Mononuclear cell (primary cell): ENCODE results near the gene KRTAP5-8. TPM values are rescaled to one million over a fixed set of nuclear protein-coding genes. Genes with fewer than 3 reads are reported as not detected.
"Not testable (repeated sequence)": the region's sequence is repeated elsewhere in the genome, so short reads cannot be mapped to it uniquely, and the experiment has no call there.

Experiments
- H3K27me3 ChIP-seq: 2 replicates; pipeline ENCODE4 v1.6.0; 2011; ENCODE audit warnings: low read length, control low read depth; ENCODE audit not compliant: insufficient read depth
- H3K4me1 ChIP-seq: 2 replicates; pipeline ENCODE4 v1.5.1; 2011; ENCODE audit warnings: mild to moderate bottlenecking, low read length, control low read depth; ENCODE audit not compliant: insufficient read depth
- H3K4me3 ChIP-seq: 2 replicates; pipeline ENCODE4 v1.5.1; 2011; ENCODE audit warnings: mild to moderate bottlenecking, low read length, moderate library complexity
- H3K9me3 ChIP-seq: 2 replicates; pipeline ENCODE4 v1.5.1; 2011; ENCODE audit warnings: low read depth, mild to moderate bottlenecking, control low read depth, low read length
- total RNA-seq: library from RNA; depleted of rRNA; stranded (reverse); fragments of >200 nt; gene quantifications from one replicate; pipeline ENCODE4 v1.2.3, GENCODE V29; 2012

KRTAP5-8 gene
- total RNA-seq, 1 donor: not detected

DNA sequence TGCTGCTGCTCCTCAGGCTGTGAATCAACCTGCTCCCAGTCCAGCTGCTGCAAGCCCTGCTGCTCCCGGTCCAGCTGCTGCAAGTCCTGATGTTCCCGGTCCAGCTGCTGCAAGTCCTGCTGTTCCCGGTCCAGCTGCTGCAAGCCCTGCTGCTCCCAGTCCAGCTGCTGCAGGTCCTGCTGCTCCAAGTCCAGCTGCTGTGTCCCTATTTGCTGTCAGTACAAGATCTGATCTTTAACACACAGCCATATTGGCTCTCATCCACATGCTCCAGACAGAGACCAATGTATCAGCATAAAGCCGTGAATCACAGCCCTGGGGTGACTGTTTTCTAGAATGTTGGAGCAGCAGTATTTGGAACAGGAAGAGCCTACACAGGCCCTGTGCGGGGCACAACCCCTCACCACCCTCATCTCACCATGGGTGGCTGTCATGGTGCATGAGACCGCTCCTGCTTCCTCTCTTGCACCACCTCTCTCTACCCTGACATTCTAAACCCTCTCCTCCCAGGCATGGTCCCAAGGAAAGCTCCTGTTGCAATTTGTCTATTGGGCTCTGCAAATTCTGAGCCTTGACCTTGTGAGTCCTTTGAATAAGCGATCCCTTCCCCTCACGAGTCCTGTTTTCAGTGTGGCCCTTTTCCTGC, 31.0 kb downstream of the KRTAP5-8 start:
- Histone ChIP-seq H3K4me3 (no peak overlapping the region), H3K4me1 (no peaks in the 10 kb centered on the region), H3K9me3 (no peaks in the 10 kb centered on the region), H3K27me3 (no peaks in the 10 kb centered on the region)

DNA sequence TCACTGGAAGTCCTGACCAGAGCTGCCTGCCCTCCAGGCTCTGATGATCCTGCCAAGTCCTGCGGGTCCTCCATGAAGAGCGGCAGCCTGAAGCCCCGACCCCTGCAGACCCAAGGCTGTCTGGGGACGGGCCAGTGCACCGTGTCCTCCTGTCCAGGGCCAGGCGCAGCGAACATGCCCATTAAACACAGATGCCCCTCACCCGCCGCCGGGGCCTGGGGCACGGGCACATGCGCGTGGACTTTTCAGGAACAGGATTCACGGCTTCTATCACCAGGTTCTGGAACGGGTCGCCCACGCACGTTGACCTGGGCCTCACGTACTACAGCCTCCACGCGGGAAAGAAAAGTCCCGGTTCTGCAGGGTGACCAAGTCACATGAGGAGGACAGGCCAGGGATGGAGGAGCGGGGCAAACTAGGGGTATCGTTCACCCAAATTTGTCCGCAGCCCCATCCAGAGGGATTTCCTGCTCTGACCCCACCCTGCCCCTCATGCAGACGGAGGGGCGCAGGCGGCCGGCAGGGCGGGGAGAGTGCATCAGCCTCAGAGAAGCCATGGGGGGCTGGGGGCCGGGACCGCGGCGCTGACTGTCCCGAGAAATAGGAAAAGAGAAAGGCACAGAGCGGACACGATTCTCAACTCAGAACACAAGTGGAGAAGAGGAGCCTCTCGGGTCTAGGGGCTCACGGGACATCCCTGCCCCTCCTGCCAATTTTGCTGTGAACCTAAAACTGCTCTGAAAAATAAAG, 33.5 kb downstream of the KRTAP5-8 start:
- H3K27me3 ChIP-seq, H3K4me3 ChIP-seq, H3K9me3 ChIP-seq, H3K4me1 ChIP-seq: not testable (repeated sequence)

GRCh38 chr11:71572811-71573210, 35.0 kb downstream of the KRTAP5-8 start:
- no peaks in the 10 kb centered on the region for H3K27me3 ChIP-seq
- H3K9me3 ChIP-seq: no peaks in the 10 kb centered on the region
- H3K4me3 ChIP-seq: no peak overlapping the region
- no peaks in the 10 kb centered on the region for H3K4me1 ChIP-seq

GRCh38 chr11:71574418-71574817, 36.6 kb downstream of the KRTAP5-8 start:
- Histone ChIP-seq H3K4me3 (no peak overlapping the region), H3K4me1 (no peaks in the 10 kb centered on the region), H3K9me3 (no peaks in the 10 kb centered on the region), H3K27me3 (no peaks in the 10 kb centered on the region)

DNA sequence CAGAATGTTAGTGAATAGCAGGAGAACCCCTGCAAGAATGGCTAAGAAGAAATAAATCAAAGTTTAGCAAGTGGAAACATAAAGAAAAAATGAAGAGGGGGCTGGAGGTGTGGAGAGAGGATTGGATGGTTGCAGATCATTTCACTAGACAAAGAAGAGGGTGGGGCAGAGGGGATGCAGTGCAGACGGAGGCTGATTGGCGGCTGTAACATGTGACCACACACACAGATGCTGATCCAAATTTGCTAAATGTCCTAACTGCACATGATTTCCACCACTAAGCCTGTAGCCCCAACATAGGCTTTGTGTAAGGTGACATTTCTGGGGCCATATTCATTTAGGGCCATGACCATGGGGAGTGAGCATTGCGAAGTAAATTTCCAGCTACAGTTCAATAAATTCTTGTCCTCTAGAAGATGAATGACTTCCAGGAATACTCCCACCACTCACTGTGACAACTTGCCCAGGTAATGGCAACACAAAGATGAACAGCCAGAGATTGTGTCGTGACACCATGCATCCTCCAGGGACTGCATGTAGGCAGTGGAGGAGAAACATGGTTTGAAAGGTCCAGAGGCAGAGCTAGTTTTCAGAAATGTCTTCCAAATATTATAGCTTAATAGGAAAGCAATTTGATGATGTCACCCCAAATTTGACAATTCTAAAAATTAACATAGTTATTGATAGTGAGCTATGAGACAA, 38.0 kb downstream of the KRTAP5-8 start:
- H3K27me3 ChIP-seq: no peaks in the 10 kb centered on the region
- no peaks in the 10 kb centered on the region for H3K4me1 ChIP-seq
- no peak overlapping the region for H3K4me3 ChIP-seq
- no peaks in the 10 kb centered on the region for H3K9me3 ChIP-seq

DNA sequence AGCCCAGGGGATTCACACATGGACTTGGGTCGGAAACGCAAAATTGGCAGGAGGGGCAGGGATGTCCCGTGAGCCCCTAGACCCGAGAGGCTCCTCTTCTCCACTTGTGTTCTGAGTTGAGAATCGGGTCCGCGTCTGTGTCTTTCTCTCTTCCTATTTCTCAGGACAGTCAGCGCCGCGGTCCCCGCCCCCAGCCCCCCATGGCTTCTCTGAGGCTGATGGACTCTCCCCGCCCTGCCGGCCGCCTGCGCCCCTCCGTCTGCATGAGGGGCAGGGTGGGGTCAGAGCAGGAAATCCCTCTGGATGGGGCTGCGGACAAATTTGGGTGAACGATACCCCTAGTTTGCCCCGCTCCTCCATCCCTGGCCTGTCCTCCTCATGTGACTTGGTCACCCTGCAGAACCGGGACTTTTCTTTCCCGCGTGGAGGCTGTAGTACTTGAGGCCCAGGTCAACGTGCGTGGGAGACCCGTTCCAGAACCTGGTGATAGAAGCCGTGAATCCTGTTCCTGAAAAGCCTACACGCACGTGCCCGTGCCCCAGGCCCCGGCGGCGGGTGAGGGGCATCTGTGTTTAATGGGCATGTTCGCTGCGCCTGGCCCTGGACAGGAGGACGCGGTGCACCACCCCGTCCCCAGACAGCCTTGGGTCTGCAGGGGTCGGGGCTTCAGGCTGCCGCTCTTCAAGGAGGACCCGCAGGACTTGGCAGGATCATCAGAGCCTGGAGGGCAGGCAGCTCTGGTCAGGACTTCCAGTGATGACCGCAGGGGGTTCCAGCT, 39.1 kb downstream of the KRTAP5-8 start:
- not testable (repeated sequence) for H3K4me3 ChIP-seq, H3K9me3 ChIP-seq, H3K4me1 ChIP-seq, H3K27me3 ChIP-seq

DNA sequence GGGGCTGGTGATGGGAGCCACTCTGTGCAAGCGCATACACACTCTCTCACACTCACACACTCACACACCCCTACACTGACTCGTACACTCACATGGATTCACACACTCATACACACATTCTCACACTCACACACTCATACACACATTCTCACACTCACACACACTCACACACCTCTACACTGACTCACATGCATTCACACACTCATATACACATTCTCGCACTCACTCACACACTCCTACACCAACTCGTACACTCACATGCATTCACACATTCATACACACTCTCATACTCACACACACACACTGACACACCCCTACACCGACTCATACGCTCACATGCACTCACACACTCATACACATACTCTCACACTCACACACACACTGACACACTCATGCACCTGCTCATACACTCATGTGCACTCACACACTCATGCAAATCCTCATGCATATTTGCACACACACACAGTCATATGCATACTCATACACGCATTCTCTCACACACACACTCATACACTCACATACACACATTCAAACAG, 39.7 kb downstream of the KRTAP5-8 start:
- Histone ChIP-seq H3K27me3 (no peaks in the 10 kb centered on the region), H3K4me3 (no peak overlapping the region), H3K4me1 (no peaks in the 10 kb centered on the region), H3K9me3 (no peaks in the 10 kb centered on the region)

DNA sequence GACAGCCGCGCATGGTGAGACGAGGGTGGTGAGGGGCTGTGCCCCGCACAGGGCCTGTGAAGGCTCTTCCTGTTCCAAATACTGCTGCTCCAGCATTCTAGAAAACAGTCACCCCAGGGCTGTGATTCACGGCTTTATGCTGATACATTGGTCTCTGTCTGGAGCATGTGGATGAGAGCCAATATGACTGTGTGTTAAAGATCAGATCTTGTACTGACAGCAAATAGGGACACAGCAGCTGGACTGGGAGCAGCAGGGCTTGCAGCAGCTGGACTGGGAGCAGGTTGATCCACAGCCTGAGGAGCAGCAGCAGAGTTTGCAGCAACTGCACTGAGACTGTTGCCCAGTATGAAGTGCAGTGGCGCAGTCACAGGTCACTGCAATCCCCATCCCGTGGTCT, 41.7 kb downstream of the KRTAP5-8 start:
- H3K9me3 ChIP-seq, H3K4me3 ChIP-seq, H3K4me1 ChIP-seq, H3K27me3 ChIP-seq: not testable (repeated sequence)

DNA sequence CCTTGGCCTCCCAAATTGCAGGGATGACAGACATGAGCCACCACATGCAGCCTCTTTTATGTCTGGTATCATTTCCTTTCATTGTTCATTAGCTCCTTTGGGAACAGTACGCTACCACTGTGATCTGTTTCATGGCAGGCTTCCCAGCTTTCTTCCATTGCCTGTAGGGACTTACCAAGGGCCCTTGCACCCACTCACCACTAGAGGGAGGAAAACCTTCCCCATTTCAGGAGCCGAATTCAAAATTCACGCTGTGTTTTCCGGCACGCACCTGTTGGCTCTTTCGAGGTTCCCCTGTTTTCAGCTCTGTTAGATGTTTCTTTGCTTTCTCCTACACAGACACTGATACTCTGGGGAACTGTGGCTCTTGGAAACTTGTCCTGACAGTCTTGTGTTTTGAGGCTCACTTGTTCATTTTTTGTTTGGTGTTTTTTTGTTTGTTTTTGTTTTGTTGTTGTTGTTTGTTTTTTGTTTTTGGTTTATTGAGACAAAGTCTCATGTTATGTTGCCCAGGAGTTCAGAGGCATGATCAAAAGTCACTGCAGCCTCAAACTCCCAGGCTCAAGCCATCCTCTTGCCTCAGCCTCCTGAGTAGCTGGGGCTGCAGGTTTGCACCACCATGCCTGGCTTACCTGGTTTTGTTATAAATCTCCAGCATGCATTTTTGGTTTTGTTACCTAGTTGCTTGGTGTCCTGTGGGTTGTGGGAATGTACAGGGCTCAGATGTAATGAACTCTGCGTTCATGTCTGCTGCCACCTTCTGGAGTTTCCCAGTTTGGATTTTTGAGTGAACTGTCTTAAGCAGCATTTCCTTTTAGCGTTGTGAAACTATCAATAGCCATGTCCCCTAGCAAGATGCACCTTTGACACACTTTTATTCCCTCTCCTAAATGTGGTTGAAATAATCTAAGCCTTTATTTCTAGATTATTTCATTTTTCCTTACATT, 42.5 kb downstream of the KRTAP5-8 start:
- Histone ChIP-seq H3K4me3 (no peak overlapping the region), H3K27me3 (no peaks in the 10 kb centered on the region), H3K9me3 (no peaks in the 10 kb centered on the region), H3K4me1 (no peaks in the 10 kb centered on the region)

GRCh38 chr11:71581826-71582225, 44.0 kb downstream of the KRTAP5-8 start:
- no peaks in the 10 kb centered on the region for H3K27me3 ChIP-seq
- H3K4me3 ChIP-seq: no peak overlapping the region
- H3K9me3 ChIP-seq: no peaks in the 10 kb centered on the region
- no peaks in the 10 kb centered on the region for H3K4me1 ChIP-seq

DNA sequence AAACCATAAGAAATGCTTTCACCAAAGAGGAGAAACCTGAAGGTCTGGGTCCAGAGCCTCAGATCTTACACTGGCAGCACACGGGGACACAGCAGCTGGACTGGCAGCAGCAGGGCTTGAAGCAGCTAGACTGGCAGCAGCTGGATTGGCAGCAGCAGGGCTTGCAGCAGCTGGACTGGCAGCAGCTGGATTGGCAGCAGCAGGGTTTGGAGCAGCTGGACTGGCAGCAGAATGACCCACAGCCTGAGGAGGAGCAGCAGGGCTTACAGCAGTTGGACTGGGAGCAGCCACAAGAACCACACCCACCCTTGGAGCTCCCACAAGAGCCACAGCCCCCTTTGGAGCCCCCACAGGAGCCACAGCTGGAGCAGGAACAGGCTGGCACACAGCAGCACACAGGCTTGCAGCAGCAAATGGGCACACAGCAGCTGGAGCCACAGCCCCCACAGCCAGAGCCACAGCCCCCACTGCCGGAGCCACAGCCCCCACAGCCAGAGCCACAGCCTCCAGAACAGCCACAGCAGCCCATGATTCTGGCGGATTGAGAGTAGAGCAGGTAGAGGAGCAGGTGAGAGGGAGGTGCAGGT, 44.6 kb downstream of the KRTAP5-8 start, which contains the start of gene KRTAP5-11:
Gene KRTAP5-11 (minus strand): TSS at position 567 of the 587 bp plus-strand sequence. CDS start 38 bp downstream, at position 529.
- H3K27me3 ChIP-seq: no peaks in the 10 kb centered on the region
- H3K4me3 ChIP-seq: no peak within 1 kb of the TSS
- H3K9me3 ChIP-seq: no peaks in the 10 kb centered on the region
- no peaks in the 10 kb centered on the region for H3K4me1 ChIP-seq

GRCh38 chr11:71582969-71583368, 45.1 kb downstream of the KRTAP5-8 start:
- not testable (repeated sequence) for H3K9me3 ChIP-seq, H3K27me3 ChIP-seq, H3K4me1 ChIP-seq, H3K4me3 ChIP-seq

GRCh38 chr11:71585673-71586072, 47.8 kb downstream of the KRTAP5-8 start:
- H3K27me3 ChIP-seq, H3K9me3 ChIP-seq, H3K4me3 ChIP-seq, H3K4me1 ChIP-seq: not testable (repeated sequence)

DNA sequence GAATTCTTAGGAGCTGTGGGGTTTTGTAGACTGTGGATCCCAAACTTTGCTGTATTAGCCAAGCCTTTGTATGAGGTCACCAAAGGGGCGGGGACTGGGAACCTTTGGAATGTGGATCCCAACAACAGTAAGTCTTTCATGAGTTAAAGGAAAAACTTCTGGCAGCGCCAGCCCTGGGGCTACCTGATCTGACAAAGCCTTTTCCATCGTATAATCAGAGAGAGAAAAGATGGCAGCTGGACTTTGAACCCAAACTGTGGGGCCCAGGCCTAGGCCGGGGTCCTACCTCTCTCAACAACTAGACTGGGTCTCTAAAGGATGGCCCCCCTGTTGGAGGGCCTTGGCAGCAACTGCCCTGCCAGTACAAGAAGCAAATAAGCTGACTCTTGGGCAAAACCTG, 50.5 kb downstream of the KRTAP5-8 start:
- H3K9me3 ChIP-seq, H3K4me1 ChIP-seq, H3K4me3 ChIP-seq, H3K27me3 ChIP-seq: not testable (repeated sequence)
